GM12865 (cell line): Measurements from ENCODE around the gene SYNPO2.
"Not testable (repeated sequence)": the region's sequence is repeated elsewhere in the genome, so short reads cannot be mapped to it uniquely, and the experiment has no call there.

Experiments used
- DNase-seq: peaks from one replicate; pipeline ENCODE4 v3.0.0; 2010; ENCODE audit warnings: low read depth
- H3K4me3 ChIP-seq: 2 replicates; pipeline ENCODE4 v1.5.1; 2011; ENCODE audit warnings: mild to moderate bottlenecking, low read depth, low read length, control low read depth
- CTCF ChIP-seq: IDR thresholded peaks from 2 replicates; pipeline ENCODE4 v1.5.1; 2011; ENCODE audit warnings: low read length, control low read depth, low read depth, inconsistent platforms; ENCODE audit not compliant: insufficient read depth; ENCODE audit errors: missing control alignments

The SYNPO2 gene

DNA sequence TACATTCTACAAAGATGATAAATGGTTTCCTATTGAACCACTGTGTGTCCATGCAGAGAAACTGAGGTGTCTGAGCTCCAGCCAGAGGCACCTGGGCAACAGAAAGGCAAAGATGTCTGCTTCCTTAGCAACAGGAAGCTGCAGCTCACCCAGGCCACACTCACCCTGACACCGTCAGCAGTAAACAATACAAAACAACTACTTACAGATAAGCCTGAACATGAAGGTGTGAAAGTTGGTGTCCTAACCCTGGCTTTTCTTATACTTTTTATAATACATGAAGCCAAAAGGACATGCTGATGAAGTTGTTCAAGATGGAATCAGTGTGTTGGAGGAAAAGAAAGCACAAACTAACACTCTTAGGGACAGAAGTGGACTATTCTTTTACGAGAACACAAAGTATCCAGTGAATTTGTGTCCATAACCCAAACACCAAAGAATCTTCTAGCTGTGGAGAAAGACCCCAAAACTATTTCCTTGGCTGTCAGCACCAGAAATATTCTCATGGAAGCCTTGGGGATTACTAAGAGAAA lies 117.3 kb downstream of the SYNPO2 start:
- TF ChIP-seq CTCF: no peak

DNA sequence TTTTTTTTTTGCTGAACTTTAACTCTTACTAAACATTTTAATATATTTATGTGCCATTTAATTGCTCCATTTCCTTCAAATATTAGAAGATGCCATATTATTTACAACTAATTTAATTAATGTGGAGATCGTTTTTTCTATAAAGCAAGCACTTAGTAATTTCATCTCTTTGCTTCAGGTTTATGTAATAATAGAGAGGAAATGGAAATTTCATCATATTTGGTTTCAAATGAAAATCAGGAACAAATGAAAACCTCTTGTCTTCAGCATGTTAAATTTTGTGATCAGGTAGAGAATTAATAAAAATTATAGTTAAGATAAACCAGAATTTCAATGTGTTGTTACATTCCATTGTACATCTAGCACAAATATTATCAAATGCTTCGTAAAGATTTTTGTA lies 120.1 kb downstream of the SYNPO2 start:
- DNase-seq: no peak
- no peak for TF ChIP-seq CTCF
- no peak overlapping the region for H3K4me3 ChIP-seq

More for the DNA sequence above, 117.3 kb downstream of the SYNPO2 start:
- DNase-seq: no peak
- H3K4me3 ChIP-seq: no peak overlapping the region

DNA sequence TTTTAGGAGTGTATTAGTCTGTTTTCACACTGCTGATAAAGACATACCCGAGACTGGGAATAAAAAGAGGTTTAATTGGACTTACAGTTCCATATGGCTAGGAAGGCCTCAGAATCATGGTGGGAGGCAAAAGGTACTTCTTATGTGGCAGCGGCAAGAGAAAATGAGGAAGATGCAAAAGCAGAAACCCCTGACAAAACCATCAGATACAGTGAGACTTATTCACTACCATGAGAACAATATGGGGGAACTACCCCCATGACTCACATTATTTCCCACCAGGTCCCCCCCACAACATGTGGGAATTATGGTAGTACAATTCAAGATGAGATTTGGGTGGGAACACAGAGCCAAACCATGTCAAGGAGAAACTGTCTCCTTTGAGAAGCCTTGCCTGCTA lies 121.6 kb downstream of the SYNPO2 start:
- DNase-seq, H3K4me3 ChIP-seq: not testable (repeated sequence)

DNA sequence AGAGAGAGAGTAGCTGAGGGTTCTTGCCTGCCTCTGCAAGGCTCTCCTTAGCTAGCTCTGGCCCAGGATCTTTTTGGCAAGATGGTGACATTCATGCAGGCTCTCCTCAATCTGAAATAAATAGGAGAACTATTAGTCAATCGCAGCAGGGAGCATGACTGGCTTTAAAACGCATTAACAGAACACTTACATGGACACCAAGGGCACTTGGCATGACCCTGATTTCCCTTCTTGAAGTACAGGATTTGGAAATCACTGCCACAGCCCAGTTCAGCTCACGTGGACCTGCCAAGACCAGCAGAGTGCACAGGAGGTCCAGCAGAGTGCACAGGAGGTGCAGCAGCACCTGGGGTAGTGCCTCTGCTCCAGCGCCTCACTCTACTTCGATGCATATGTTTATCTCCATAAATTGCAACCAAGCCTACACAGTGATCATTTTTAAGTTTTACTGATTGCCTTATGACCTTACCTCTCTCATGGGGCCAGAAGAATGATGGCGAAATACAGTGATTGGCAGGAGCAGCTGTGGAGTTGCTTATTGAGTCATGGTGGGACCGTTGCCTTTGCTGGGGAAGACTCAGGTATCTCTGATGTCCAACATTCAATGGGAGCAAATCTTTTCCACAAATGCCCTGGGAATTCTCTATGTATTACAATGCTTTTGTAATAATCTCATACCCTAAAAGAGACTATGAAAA lies 122.4 kb downstream of the SYNPO2 start:
- no peak for DNase-seq
- no peak for TF ChIP-seq CTCF

DNA sequence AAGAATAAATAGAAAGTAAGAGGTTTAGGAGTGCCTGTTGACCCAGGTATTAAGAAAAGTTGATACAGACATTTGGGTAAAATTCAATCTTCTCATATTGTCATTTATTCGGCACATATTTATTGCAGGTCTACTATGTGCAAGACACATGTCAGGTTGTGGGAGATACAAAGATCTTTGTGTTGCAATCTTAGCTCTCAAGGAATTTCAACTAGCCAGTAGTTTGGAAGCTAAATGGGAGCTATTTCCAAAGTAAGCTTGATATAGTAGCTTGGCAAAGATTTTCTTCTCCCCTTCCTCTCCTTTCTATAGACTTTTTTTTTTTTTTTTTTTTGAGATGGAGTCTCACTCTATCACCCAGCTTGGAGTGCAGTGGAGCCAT lies 122.9 kb downstream of the SYNPO2 start:
- H3K4me3 ChIP-seq: no peak overlapping the region
- no peak for TF ChIP-seq CTCF
- no peak for DNase-seq

More for the DNA sequence above, 122.4 kb downstream of the SYNPO2 start:
- H3K4me3 ChIP-seq: no peak overlapping the region

DNA sequence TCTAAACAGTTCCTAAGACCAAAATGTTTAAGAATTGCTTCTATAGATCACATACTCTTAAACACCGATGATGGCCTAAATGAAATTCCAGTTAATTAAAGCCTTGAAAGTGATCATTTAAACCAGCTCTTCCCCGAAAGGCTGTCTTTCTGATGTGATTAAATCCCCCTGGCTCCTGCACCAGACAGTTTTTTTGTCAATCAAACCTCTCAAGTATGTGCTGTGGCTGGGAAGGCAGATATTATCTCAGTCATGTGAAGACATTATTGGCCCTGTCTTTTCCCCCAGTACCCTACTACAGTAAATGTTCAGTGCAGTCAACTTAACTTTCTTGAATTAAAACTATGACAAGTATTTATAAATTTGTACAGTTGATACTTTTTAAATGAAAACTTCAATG lies 126.0 kb downstream of the SYNPO2 start:
- no peak overlapping the region for H3K4me3 ChIP-seq
- TF ChIP-seq CTCF: no peak
- no peak for DNase-seq

GRCh38 chr4:119016636-119017035 lies 128.0 kb downstream of the SYNPO2 start:
- TF ChIP-seq CTCF: no peak
- no peak overlapping the region for H3K4me3 ChIP-seq
- no peak for DNase-seq
